HuH-7 (cell line): ENCODE measurements around the gene VWA3B.
A peak's percentile ranks its signal among the peaks of the same experiment; 100 is the strongest.
"Not testable (repeated sequence)": the region's sequence is repeated elsewhere in the genome, so short reads cannot be mapped to it uniquely, and the experiment has no call there.

Source experiments
- DNase-seq: peaks from one replicate; pipeline ENCODE4 v3.0.0; 2011; ENCODE audit warnings: low spot score

Gene VWA3B

DNA sequence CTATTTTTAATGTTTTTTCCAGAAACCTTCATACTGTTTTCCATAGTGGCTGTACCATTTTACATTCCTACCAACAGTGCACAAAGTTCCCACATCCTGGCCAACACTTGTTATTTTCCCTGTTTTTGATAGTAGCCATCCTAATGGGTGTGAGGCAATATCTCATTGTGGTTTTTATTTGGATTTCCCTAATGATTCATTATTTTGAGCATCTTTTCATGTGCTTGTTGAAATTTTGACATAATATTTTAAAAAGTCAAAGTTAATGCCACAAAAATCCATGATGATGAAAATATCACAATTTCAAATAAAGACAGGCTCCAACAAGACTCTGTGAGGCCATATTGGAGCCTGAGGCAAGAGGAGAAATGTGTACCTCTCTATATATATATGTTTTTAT lies 50.2 kb downstream of the VWA3B start:
- DNase-seq, result no peak

DNA sequence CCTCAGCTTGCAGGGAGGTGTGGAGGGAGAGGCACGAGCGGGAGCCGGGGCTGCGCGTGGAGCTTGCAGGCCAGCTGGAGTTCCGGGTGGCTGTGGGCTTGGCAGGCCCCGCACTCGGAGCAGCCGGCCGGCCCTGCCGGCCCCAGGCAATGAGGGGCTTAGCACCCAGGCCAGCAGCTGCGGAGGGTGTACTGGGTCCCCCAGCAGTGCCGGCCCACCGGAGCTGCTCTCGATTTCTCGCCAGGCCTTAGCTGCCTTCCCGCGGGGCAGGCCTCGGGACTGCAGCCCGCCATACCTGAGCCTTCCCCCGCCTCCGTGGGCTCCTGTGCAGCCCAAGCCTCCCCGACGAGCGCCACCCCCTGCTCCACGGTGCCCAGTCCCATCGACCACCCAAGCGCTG lies 52.0 kb downstream of the VWA3B start:
- DNase-seq, result not testable (repeated sequence)

DNA sequence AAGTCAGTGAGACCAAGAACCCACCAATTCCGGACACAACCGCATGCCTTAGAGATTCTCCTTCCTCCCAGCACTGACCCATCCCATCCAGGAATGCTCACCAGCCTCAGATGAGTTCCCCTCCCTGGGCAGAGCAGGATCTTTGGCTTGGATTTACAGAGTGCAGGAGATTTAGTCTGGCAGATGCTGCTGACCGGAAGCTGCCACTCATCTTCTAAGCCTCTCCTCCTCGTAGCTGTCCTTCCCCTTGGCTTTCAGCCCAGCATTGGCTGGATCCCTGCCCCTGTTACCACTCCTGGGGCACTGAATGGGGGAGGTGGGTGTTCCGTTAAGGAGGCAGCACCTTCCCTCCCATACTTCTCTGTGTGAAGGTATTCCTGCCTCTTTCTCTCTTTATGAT lies 53.2 kb downstream of the VWA3B start:
- DNase-seq, result no peak

DNA sequence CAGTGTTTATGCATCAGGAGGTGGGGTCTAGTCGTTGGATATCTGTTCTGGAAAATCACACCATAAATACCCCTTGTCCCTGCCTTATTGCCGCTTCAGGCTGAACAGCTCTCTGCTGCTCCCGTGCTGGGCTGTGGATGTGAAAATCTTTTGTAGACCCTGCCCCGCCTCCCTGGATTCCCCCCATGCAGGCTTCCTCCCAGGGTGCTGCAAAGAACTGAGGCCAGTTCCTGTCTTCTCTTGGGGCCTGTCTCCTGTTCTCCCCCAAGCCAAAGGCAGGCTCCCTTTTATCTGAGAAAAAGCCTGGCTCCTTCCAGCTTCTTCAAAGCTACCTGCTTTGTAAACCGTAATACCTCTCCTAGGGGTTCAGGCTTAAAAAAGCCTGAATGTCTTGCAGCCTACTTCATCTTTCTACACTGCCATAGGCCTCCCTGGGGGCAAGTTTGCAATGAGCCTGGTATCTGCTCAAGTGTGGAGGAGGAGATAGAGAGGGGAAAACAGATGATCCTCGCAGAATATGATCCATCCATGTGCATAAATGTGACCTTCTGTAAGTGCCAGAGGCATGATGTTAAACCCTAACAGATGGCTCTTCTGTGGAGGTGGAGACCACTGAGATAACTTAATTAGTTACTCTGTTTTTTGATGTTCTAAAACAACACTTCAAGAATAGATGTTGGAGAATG lies 55.3 kb downstream of the VWA3B start:
- DNase-seq, result no peak

DNA sequence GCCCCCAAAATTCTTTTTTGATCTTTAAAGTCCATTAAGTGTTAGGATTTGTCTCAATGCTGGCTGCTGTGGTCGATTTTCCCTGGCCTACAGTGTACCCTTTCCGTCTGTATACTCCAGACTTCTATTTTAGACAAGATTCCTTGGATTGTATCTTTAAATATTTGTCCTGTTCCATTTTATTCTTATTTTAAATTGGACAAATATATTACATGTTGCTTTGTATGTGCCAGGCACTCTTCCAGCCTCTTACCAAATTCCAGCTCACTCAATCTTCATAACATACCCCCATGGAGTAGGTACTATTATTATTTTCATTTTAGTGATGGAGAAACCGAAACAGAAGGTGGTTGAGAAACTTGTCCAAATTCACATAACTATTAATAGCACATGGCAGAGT lies 58.1 kb downstream of the VWA3B start:
- no peak for DNase-seq

DNA sequence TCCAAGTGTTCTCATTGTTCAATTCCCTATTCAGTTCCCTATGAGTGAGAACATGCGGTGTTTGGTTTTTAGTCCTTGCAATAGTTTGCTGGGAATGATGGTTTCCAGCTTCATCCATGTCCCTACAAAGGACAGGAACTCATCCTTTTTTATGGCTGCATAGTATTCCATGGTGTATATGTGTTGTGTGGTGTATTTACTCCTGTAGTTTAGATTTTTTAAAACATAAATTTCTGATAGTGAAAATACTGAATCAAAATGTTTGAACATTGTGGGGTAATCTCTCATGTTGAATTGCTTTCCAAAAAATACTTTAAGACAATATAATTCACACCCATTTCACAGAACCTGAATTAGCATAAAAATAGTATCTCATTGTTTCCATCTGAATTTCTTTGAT lies 60.9 kb downstream of the VWA3B start:
- DNase-seq, result not testable (repeated sequence)

DNA sequence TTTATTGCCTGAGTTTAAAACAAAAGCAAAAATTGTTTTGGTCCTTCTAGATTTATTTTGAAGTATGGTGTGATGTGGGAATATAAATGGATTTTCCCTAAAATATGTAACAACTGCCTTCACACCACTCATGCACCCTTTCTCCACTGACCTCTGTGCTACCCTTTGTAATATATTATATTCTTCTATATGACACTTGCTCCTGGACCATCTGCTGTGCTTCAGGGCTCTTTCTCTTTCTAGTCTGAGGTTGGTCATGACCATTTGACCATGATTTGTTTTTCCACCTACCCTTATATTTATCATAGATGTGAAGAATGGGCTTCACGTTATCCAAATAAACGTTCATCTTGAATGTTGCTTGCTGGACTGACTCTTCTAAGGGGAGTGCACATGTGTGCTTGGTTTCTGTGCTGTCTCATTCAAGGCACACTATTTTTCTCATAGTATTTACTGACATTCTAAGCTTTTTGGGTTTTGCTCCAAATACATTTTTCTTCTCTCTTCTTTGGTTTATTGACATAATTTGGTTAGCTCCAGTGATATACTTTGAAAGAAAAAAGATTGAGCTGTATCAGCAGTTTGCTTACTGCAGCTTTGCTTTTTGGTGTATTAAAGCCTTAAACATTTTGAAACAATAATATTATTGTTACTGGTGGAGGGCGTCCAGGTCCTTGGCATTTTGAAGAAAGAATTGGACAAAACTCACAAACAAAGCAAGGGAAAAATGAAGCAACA lies 61.8 kb downstream of the VWA3B start:
- DNase-seq, result no peak

DNA sequence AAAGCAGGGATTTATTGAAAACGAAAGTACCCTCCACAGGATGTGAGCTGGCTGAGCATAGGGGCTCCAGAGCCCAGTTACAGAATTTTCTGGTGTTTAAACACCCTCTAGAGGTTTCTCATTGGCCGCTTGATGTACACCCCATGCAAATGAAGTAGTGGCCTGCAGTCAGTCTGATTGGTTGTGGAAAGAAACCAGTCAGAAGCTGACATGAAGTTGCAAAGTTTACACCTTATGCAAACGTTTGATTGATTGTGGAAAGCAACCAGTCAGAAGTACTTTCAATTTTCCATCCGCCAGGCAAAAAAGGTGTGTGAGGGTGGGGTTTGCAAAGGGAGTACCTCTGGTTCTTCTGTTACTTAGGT lies 62.3 kb downstream of the VWA3B start:
- DNase-seq, result peak; percentile 37

DNA sequence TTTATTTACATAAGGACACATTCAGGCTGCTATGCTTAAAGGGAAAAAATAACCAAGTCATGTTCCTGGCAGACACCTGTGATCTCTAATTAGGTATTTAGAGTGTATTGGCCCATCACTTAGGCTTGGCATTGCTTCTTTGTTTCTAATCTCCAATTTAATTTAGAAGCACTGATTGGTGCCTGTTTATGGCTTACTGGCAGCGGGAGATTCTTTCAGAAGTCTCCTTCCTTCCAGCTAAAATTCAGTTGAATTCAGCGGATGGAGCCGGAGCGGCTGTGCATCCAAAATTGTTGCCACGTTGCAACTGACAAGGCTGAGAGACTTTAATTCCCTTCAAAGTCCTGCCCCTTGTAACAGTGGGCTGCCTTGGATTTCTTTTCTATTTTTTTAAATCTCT lies 66.5 kb downstream of the VWA3B start:
- no peak for DNase-seq

DNA sequence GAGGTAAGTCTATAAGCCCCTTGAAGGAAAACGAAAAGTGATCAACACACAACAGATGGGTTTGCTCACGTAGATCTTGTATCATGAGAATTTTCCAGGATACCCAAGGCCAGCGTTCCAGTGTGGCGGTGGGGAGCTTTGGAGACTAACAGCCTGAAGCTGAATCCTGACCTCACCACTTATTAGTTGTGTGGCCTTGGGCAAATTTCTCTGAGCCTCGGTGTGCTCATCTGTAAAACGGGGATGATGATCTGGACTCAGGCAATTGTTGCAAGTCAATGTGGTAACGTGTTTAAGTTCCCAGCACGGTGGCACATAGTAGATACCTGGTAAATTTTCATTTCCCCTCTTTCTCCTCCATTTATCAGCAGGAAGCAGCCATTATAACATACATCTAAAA lies 68.3 kb downstream of the VWA3B start:
- DNase-seq, result no peak

DNA sequence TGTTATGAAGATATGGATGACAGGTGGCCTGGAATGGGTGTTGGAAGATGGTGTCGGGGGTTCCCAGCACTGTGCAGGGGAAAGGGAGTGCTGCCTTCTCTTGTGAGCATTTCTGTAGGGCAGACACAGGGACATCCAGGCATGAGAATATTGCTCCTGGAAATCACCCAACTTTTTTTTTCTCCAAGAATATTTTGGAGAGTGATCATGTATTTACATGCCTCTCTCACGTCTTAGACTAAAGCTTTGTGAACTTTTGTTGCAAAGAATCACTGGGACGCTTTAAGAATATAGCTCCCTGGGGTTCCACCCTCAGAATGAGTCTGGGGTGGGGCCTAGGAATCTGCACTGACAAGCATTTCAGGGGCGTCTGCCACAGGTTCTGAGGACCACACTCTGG lies 68.7 kb downstream of the VWA3B start:
- DNase-seq, result no peak

DNA sequence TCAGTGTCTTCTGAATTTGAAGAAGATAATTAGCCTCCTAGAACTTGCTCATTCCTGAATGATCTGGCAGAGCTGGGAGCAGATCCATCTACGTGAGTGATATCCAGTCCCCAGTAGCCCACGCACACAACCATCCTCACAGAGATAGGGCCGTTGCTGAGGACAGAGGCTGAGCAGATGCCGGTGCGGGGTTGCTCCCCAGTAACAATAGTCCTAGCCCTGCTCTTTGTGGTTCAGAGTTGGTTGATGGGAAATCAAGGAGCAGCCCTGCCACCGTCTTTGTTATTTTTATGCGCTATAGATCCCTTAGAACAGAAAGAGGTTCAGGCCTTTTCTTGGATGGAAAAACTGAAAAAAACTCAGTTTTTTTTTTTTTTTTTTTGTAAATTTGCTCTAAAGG lies 69.3 kb downstream of the VWA3B start:
- no peak for DNase-seq

DNA sequence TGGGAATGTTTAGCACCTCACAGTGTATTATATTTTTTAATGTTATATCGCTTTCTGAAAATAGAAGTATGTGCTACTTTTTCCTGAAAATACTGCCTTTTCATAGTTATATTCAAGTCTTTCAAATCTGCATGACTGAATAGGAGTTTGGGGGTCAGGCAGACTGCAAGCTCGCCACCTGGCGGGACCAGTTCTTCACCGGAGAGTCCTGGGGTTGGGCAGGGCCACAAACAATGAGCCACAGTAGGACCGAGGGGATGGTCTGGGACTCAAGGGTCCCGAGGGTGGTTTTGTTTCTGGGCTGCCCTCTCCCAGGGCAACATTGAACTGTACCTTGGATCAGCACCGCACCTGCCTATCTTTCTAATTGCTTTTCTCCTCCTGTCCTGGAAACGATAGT lies 70.6 kb downstream of the VWA3B start:
- DNase-seq, result no peak

DNA sequence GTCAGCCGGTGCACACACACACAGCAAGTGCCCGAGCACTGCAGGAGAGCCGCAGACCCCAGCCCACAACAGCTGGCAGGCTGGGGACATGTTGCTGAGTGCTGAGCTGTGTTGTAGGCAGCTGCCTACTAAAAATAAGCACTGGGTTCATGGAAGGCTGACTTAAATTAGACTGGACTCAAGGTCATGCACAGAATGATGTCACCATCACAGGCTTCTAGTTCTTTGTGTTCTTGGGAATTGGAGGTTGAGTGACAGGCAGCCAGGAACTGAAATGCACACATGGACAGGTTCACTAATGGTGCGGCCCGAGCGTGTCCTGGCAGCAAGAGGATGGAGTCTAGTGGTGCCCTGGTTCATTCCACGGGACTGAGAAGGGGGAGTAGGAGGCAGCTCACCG lies 71.3 kb downstream of the VWA3B start:
- no peak for DNase-seq

DNA sequence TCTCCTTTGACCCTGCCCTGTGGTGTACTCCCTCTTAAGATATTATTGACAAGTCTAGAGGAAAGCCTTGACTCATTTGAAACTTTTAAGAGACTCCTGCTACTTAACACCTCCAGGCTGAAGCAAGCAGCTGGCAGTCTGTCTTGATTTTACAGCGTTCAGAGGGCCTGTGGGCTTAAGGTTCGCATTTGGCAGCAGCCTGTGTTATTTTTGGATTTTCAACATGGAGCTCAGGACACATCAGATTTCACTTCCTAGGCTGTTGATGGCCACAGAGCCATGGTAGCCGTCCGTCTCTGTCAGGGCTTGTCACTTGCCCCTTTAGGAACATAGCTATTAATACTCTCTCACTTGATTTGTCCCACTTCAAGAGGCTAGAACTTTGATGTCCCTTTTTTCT lies 73.6 kb downstream of the VWA3B start:
- no peak for DNase-seq

DNA sequence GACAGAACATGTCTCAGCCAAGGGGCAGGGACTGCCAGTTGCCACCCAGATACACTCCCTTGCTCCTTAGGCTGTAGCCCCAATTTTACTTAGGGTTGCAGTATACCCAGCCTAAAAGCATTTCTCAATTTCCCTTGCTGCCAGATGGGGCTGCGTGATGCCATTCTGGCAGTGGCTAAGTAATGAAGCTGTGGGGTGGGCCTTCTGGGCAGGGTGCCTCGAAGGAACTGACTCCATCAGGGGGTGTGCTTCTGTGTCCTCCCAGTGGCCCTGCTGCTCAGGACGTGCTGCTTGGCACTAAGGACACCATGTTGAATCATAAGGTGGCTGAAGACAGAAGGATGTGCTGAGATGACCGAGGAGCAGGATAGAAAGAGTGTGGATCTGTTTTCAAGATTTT lies 74.2 kb downstream of the VWA3B start:
- no peak for DNase-seq

DNA sequence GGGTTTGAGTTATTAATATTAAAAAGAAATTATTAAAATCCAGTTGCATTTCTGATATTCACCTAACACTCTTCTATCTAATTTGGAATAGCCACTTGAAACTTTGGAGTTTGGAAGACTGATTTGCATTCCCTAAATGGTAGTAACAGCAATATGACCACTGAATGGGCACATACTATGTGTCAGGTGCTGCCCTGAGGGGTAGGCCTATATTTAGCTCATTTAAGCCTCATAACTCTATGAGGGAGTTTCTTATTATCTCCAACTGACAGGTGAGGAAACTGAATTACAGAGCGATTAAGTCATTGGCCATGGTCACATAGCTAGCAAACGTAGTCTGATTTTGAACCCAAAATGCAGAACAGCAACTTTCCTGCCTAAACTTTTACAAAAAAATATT lies 77.3 kb downstream of the VWA3B start:
- DNase-seq, result no peak

DNA sequence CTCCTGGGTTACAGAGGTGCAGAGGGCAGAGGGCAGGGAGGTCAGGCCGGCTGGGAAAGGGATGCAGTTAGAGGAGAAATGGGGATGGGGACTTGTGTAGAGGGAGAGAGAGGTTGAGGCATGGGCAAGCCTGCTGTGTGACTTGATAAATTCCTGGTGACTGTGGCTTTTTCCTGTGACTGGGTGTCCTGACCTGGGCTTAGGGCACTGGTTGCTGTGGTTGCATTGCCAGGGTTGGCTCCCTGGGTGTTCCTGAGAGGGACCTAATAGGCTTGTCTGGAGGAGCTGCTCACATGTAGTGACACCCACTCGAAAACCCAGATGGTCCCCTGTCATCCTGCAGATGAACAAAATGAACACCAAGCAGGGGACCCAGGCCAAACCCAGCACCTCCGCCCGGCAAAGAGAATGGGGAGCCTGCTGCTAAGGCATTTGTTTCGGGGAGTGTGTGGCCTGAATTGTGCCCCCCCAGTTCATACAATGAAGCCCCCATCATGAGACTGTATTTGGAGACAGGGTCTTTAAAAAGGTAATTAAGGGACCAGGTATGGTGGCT lies 78.6 kb downstream of the VWA3B start:
- no peak for DNase-seq

DNA sequence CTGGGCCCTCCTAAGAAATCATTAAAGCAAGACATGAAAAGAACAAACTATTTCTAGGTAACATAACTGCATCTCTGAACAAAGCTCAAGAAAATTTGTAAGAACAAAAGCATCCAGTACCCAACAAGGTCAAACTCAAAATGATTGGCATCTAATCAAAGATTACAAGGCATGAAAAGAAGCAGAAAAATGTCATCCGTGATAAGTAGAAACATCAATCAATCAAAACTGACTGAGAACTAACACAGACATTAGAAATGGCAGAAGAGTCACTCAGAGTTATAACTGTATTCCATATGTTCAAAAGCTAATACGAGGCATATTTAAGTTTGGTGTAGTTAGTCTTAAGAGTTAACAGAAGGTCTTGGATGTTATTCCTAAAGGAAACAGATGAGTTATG lies 80.9 kb downstream of the VWA3B start:
- DNase-seq, result no peak

DNA sequence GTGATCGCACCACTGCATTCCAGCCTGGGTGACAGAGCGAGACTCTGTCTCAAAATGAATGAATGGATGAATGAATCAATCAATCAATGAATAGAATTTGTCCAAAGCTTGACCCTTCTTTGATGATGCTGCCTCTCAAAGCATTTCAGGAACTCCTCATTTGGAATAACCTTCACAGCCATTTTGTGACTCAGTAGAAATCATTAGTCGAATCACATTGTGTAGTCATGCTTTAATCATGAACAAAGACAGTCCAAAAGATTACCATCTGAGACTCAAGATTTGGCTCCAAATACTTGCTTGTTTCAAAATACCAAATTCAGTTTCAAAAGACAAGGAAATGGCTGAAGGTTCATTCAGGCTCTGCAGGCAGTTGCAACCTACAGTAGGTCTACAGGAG lies 83.1 kb downstream of the VWA3B start:
- no peak for DNase-seq

DNA sequence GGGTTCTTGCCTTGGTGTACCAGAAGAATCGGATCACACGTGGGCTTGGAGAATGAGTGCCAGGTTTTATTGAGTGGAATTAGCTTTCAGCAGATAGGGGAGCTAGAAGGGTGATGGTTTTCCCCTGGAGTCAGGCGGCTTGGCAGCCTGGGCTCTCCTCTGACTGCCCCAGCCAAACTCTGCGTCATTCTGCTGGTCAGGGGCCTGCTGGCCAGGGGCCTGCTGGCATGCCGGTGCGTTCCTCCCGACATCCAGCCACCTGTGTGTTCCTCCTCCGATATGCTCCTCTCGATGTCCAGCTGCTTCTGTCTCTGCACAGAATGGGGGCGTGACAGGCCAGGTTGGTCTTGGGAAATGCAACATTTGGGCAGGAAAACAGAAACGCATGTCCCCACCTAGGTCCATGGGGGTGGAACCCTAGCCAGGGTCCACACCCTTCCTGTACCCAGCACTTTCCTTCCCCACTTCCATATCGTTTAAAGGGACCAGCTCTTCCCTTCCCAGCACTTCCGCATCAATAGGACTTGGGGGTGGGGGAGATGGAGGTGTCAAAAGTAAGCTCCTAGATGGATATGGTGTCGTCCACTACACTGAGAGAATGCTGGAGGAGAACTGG lies 85.3 kb downstream of the VWA3B start:
- DNase-seq, result no peak

DNA sequence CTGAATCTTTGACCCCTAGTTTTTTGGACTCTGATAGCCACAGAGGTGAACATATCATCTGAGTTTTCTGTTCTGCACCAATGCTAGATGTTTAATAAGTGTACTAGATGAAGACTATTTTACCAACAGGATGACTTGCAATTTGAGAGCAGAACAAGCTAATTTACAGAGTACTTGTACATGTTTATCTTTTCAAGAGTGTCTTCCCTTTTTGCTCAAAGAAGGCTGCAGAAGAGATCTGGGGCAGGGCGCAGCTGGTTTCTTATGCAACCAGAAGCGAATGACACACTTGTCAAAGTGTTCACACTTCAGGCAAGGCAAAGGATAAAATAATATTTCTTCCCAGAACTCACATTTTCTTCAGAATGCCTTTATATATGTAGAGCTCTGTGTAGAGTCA lies 86.0 kb downstream of the VWA3B start:
- no peak for DNase-seq

DNA sequence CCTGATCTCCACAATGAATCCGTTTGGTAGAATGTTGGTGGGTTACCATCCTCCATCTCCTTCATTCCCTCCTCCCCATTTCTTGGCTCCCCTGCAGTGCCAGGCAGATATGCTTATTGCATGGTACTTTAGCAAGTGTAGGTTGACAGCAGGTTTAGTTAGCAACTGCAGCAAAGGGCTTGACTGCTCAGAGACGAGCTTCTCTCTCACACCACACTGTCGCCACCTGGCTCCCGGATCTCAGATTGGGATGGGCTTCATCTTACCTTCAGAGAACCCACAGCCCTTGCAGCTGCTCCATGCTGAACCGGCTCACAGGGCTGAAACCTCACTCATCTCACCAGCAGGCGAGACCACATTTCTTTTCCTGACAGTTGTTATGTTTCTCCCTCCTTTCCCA lies 88.8 kb downstream of the VWA3B start:
- no peak for DNase-seq
